HepG2 (cell line): ENCODE results near the gene SFI1. TPM values are rescaled to one million over a fixed set of nuclear protein-coding genes. Genes with fewer than 3 reads are reported as not detected.

Experiments
- AKAP8 ChIP-seq: sonication (generic); formaldehyde crosslinking; IDR thresholded peaks from 2 replicates; pipeline ENCODE4 v1.5.1; 2020; ENCODE audit warnings: mild to moderate bottlenecking, missing genetic modification reagents
- ATF7 ChIP-seq, 2 experiments: fragments of 450-650 bp in 1 of 2; sonication (generic) in 1 of 2; formaldehyde crosslinking in 1 of 2; IDR thresholded peaks; 2 replicates each; pipeline versions ENCODE4 v1.4.0 to v1.6.1; 2016 to 2020; ENCODE audit warnings: antibody characterized with exemption in 1 of 2, mild to moderate bottlenecking in 1 of 2, missing genetic modification reagents in 1 of 2
- ELF3 ChIP-seq: IDR thresholded peaks from 2 replicates; pipeline ENCODE4 v1.6.1; 2016; ENCODE audit warnings: missing genetic modification reagents, missing compliant biosample characterization
- GTF3A ChIP-seq: sonication (generic); formaldehyde crosslinking; conservative IDR thresholded peaks from 2 replicates; pipeline ENCODE4 v1.4.0; 2020; ENCODE audit warnings: mild to moderate bottlenecking, missing genetic modification reagents
- MEF2D ChIP-seq: sonication (generic); formaldehyde crosslinking; IDR thresholded peaks from 2 replicates; pipeline ENCODE4 v1.5.1; 2020; ENCODE audit warnings: mild to moderate bottlenecking, missing genetic modification reagents
- NCOA5 ChIP-seq: sonication (generic); formaldehyde crosslinking; IDR thresholded peaks from 2 replicates; pipeline ENCODE4 v1.4.0; 2020; ENCODE audit warnings: missing genetic modification reagents
- PLSCR1 ChIP-seq: sonication (generic); formaldehyde crosslinking; IDR thresholded peaks from 2 replicates; pipeline ENCODE4 v1.5.0; 2020; ENCODE audit warnings: missing genetic modification reagents, mild to moderate bottlenecking, borderline replicate concordance
- RFX1 ChIP-seq: fragments of 450-650 bp; IDR thresholded peaks from 2 replicates; pipeline ENCODE4 v1.6.1; 2017
- SKIL ChIP-seq: sonication (generic); formaldehyde crosslinking; IDR thresholded peaks from 2 replicates; pipeline ENCODE4 v1.8.0; 2022; ENCODE audit warnings: missing genetic modification reagents, mild to moderate bottlenecking, moderate library complexity, borderline replicate concordance
- SOX6 ChIP-seq, 2 experiments: fragments of 450-650 bp in 1 of 2; sonication (generic) in 1 of 2; formaldehyde crosslinking in 1 of 2; IDR thresholded peaks; 2 replicates each; pipeline versions ENCODE4 v1.4.0 to v1.6.1; 2017 to 2020; ENCODE audit warnings: antibody characterized with exemption in 1 of 2, mild to moderate bottlenecking in 1 of 2, missing genetic modification reagents in 1 of 2
- SRSF9 ChIP-seq: fragments of 200-400 bp; formaldehyde crosslinking; IDR thresholded peaks from 2 replicates; pipeline ENCODE4 v1.6.1; 2018; ENCODE audit warnings: borderline replicate concordance, mild to moderate bottlenecking, low read depth, low read length; ENCODE audit not compliant: insufficient read depth, poor library complexity, severe bottlenecking
- TOPORS ChIP-seq: sonication (generic); formaldehyde crosslinking; IDR thresholded peaks from 2 replicates; pipeline ENCODE4 v1.8.0; 2023; ENCODE audit warnings: mild to moderate bottlenecking, missing genetic modification reagents
- ZBTB49 ChIP-seq: sonication (generic); formaldehyde crosslinking; IDR thresholded peaks from 2 replicates; pipeline ENCODE4 v1.4.0; 2020; ENCODE audit warnings: missing genetic modification reagents, borderline replicate concordance
- ZFP91 ChIP-seq: sonication (generic); formaldehyde crosslinking; IDR thresholded peaks from 2 replicates; pipeline ENCODE4 v1.9.0; 2022; ENCODE audit warnings: missing genetic modification reagents, mild to moderate bottlenecking, borderline replicate concordance
- ZMYM3 ChIP-seq: sonication (generic); formaldehyde crosslinking; IDR thresholded peaks from 2 replicates; pipeline ENCODE4 v1.5.1; 2020; ENCODE audit warnings: mild to moderate bottlenecking, missing genetic modification reagents
- ZNF136 ChIP-seq: sonication (generic); formaldehyde crosslinking; IDR thresholded peaks from 2 replicates; pipeline ENCODE4 v1.8.1; 2022; ENCODE audit warnings: low read depth, mild to moderate bottlenecking, moderate library complexity, missing genetic modification reagents
- ZNF256 ChIP-seq: sonication (generic); formaldehyde crosslinking; conservative IDR thresholded peaks from 2 replicates; pipeline ENCODE4 v1.4.0; 2020; ENCODE audit warnings: missing genetic modification reagents
- ZNF468 ChIP-seq: sonication (generic); formaldehyde crosslinking; IDR thresholded peaks from 2 replicates; pipeline ENCODE4 v1.8.0; 2022; ENCODE audit warnings: mild to moderate bottlenecking, moderate library complexity, missing genetic modification reagents
- ZNF543 ChIP-seq: sonication (generic); formaldehyde crosslinking; IDR thresholded peaks from 2 replicates; pipeline ENCODE4 v1.4.0; 2020; ENCODE audit warnings: mild to moderate bottlenecking, missing genetic modification reagents
- ZNF615 ChIP-seq: sonication (generic); formaldehyde crosslinking; IDR thresholded peaks from 2 replicates; pipeline ENCODE4 v1.5.0; 2020; ENCODE audit warnings: mild to moderate bottlenecking, missing genetic modification reagents, borderline replicate concordance
- ZNF878 ChIP-seq: sonication (generic); formaldehyde crosslinking; IDR thresholded peaks from 2 replicates; pipeline ENCODE4 v1.8.1; 2023; ENCODE audit warnings: mild to moderate bottlenecking, missing genetic modification reagents, moderate library complexity
- polyA plus RNA-seq, 8 experiments: library from polyadenylated mRNA; depleted of rRNA in 3 of 8; stranded (reverse) in 7 of 8; unstranded in 1 of 8; fragments of >200 nt; fragmentation: Illumina TruSeq in 4 of 8; extraction: Trizol in 4 of 8; gene quantifications; 2 replicates each; pipeline versions ENCODE4 v1.2.1 to v1.2.3, GENCODE V29; 2011 to 2016; ENCODE audit warnings: low read depth in 4 of 8, missing spikeins in 1 of 8, mixed read lengths in 1 of 8; ENCODE audit not compliant: insufficient read depth in 1 of 8
- total RNA-seq, 5 experiments: library from RNA; depleted of rRNA; stranded (reverse); fragments of >200 nt; fragmentation: Illumina TruSeq; extraction: Trizol; gene quantifications; 2 replicates each; pipeline ENCODE4 v1.2.3, GENCODE V29; 2016; ENCODE audit warnings: low read depth in 1 of 5

The SFI1 gene
- total and polyA plus RNA-seq, 2 of the 13 experiments (the other 11 are each of a cell fraction or from before 2014, with no cell fraction given), result 20.5 to 40.1 TPM

GRCh38 chr22:31604746-31605705 lies 108.7 kb downstream of the SFI1 start (continued):
- TF ChIP-seq ZNF615 (CRISPR knock-in tag), result no peak
- no peak for TF ChIP-seq SOX6 (IDR thresholded peaks at IDR 0.05)
- TF ChIP-seq SOX6 (CRISPR knock-in tag; IDR thresholded peaks at IDR 0.05), result no peak
- TF ChIP-seq PLSCR1 (CRISPR knock-in tag), result no peak
- TF ChIP-seq ZBTB49, result no peak
- TF ChIP-seq ELF3 (CRISPR knock-in tag), result no peak
- TF ChIP-seq ZNF468 (CRISPR knock-in tag), result no peak
- TF ChIP-seq SKIL (CRISPR knock-in tag), result no peak
- 0 out of 2 replicates have a peak, but pooled peaks have one; percentile 52 for TF ChIP-seq MEF2D (CRISPR knock-in tag)
- no peak for TF ChIP-seq AKAP8 (CRISPR knock-in tag)
- no peak for TF ChIP-seq ZNF543
- no peak for TF ChIP-seq SRSF9
- TF ChIP-seq ZNF256, result no peak
- TF ChIP-seq RFX1, result no peak
- TF ChIP-seq ZFP91 (CRISPR knock-in tag), result no peak
- TF ChIP-seq ZMYM3 (CRISPR knock-in tag), result no peak
- no peak for TF ChIP-seq NCOA5 (CRISPR knock-in tag)
- no peak for TF ChIP-seq ZNF136 (CRISPR knock-in tag)
- TF ChIP-seq TOPORS (CRISPR knock-in tag), result no peak
- TF ChIP-seq GTF3A, result no peak
- TF ChIP-seq ATF7 (IDR thresholded peaks at IDR 0.05), result no peak
- no peak for TF ChIP-seq ATF7 (CRISPR knock-in tag; IDR thresholded peaks at IDR 0.05)
- TF ChIP-seq ZNF878 (CRISPR knock-in tag), result no peak
